COLO829 (cell line): ENCODE measurements around the gene VSTM5.
A peak's percentile ranks its signal among the peaks of the same experiment; 100 is the strongest.
"Not testable (repeated sequence)": the region's sequence is repeated elsewhere in the genome, so short reads cannot be mapped to it uniquely, and the experiment has no call there.

ENCODE experiments used
- DNase-seq: peaks from one replicate; pipeline ENCODE4 v3.0.0; 2012; ENCODE audit warnings: low spot score

VSTM5 gene

GRCh38 chr11:93796441-93797231 is 53.8 kb downstream of the VSTM5 start:
- no peak for DNase-seq

GRCh38 chr11:93791493-93791892 is 58.9 kb downstream of the VSTM5 start:
- DNase-seq, result no peak

- DNase-seq, result no peak
Observed at GRCh38 chr11:93784935-93785360, 65.5 kb downstream of the VSTM5 start.

GRCh38 chr11:93784145-93784934 is 66.1 kb downstream of the VSTM5 start, which contains the start of gene MED17:
TSS of gene MED17 (plus strand) at chr11:93784282. CDS start at chr11:93784514, 232 bp downstream.
- DNase-seq, result peak; percentile 92

GRCh38 chr11:93783765-93784144 is 66.7 kb downstream of the VSTM5 start:
- no peak for DNase-seq

GRCh38 chr11:93783362-93783761 is 67.1 kb downstream of the VSTM5 start:
- DNase-seq, result no peak

GRCh38 chr11:93775289-93775688 is 75.1 kb downstream of the VSTM5 start:
- no peak for DNase-seq

- not testable (repeated sequence) for DNase-seq
Observed at GRCh38 chr11:93774560-93774959, 75.9 kb downstream of the VSTM5 start.

GRCh38 chr11:93773601-93774200 is 76.7 kb downstream of the VSTM5 start:
- no peak for DNase-seq

- no peak for DNase-seq
Observed at GRCh38 chr11:93773045-93773477, 77.4 kb downstream of the VSTM5 start.

GRCh38 chr11:93772123-93772522 is 78.3 kb downstream of the VSTM5 start:
- DNase-seq, result no peak

- no peak for DNase-seq
Observed at GRCh38 chr11:93770160-93770559, 80.3 kb downstream of the VSTM5 start.
